Uterus (tissue), 4 donors: Measurements from ENCODE around the gene MORN3. TPM values are rescaled to one million over a fixed set of nuclear protein-coding genes. Genes with fewer than 3 reads are reported as not detected.

Source experiments
- DNase-seq, 2 donors: peaks; one replicate each; pipeline ENCODE4 v3.0.0-alpha.2; 2019 to 2020
- H3K27ac ChIP-seq, 2 donors: fragments of 200-600 bp; sonication (generic); 1 replicate in 1 of 2; 2 replicates in 1 of 2; pipeline ENCODE4 v1.5.1; 2016 to 2018
- H3K27me3 ChIP-seq, 2 donors: fragments of 200-600 bp; sonication (generic); one replicate each; pipeline ENCODE4 v1.5.1; 2018 to 2019; ENCODE audit warnings: control low read depth in 1 of 2
- H3K36me3 ChIP-seq, 2 donors: fragments of 200-600 bp; sonication (generic); one replicate each; pipeline ENCODE4 v1.5.1; 2019; ENCODE audit warnings: control low read depth in 1 of 2
- H3K4me1 ChIP-seq, 2 donors: fragments of 200-600 bp; sonication (generic); one replicate each; pipeline ENCODE4 v1.5.1; 2018 to 2019; ENCODE audit warnings: control low read depth in 1 of 2
- H3K4me3 ChIP-seq, 2 donors: fragments of 200-600 bp; sonication (generic); 1 replicate in 1 of 2; 2 replicates in 1 of 2; pipeline ENCODE4 v1.5.1; 2018 to 2019; ENCODE audit warnings: mild to moderate bottlenecking in 1 of 2
- H3K9me3 ChIP-seq, 2 donors: fragments of 200-600 bp; sonication (generic); one replicate each; pipeline ENCODE4 v1.5.1; 2019; ENCODE audit warnings: control low read depth in 1 of 2
- CTCF ChIP-seq, 4 experiments: fragments of 200-600 bp in 2 of 4; fragments of 450-650 bp in 2 of 4; sonication (generic) in 2 of 4; IDR thresholded peaks; one replicate each; pipeline ENCODE4 v1.5.1; 2016 to 2019; ENCODE audit warnings: antibody characterized with exemption in 4 of 4, mild to moderate bottlenecking in 2 of 4, moderate library complexity in 1 of 4
- POLR2A ChIP-seq, 2 donors: fragments of 450-650 bp; IDR thresholded peaks; one replicate each; pipeline ENCODE4 v1.6.1; 2016; ENCODE audit warnings: antibody characterized with exemption in 2 of 2, mild to moderate bottlenecking in 1 of 2, moderate library complexity in 1 of 2
- intact Hi-C: fragments of 100-400 bp; cut with DNase I; formaldehyde crosslinking; loops from one replicate; pipeline ENCODE4 v1.15.1; 2023; ENCODE audit warnings: low total_unique reads
- total RNA-seq, 4 donors: library from RNA; depleted of rRNA in 3 of 4; stranded (reverse); fragments of >200 nt in 3 of 4; gene quantifications; one replicate each; pipeline versions ENCODE4 v1.1.0 to v1.2.4, GENCODE V29; 2014 to 2023
- donor health status: DM: yes; HTN: yes; CAD: no.

The MORN3 gene
- total RNA-seq, 4 donors from 2014 or later: 0.27 to 1.9 TPM; not detected in 2

GRCh38 chr12:121628536-121628935 lies 40.9 kb downstream of the MORN3 start:
- H3K27ac ChIP-seq: no peak overlapping the region
- no peak overlapping the region for H3K4me3 ChIP-seq
- intact Hi-C loops: loop anchor here (10.0 kb wide), 1 partner anchor 74 kb away; no protein-coding TSS in a partner anchor
- H3K36me3 ChIP-seq: no peaks in the 10 kb centered on the region
- no peaks in the 10 kb centered on the region for H3K27me3 ChIP-seq
- DNase-seq: no peak
- no peaks in the 10 kb centered on the region for H3K9me3 ChIP-seq
- H3K4me1 ChIP-seq: no peaks in the 10 kb centered on the region
- TF ChIP-seq CTCF (IDR thresholded peaks at IDR 0.05) (no peak), POLR2A (IDR thresholded peaks at IDR 0.05) (no peak)

- no peak for DNase-seq
- no peak overlapping the region for H3K4me3 ChIP-seq
- no peaks in the 10 kb centered on the region for H3K27me3 ChIP-seq
- H3K4me1 ChIP-seq: no peaks in the 10 kb centered on the region
- no peaks in the 10 kb centered on the region for H3K9me3 ChIP-seq
- peak overlapping the region in 1 of 2 donors; percentile 91 for H3K27ac ChIP-seq
- intact Hi-C loops: loop anchor here (10.0 kb wide), 1 partner anchor 73 kb away; no protein-coding TSS in a partner anchor
- H3K36me3 ChIP-seq: no peaks in the 10 kb centered on the region
- no peak for TF ChIP-seq CTCF (IDR thresholded peaks at IDR 0.05)
- no peak for TF ChIP-seq POLR2A (IDR thresholded peaks at IDR 0.05)
Observed at GRCh38 chr12:121628037-121628436, 41.4 kb downstream of the MORN3 start.

- DNase-seq: peak; percentile 43 to 60
Observed at GRCh38 chr12:121626853-121627640, 42.4 kb downstream of the MORN3 start.

GRCh38 chr12:121626087-121626852 lies 43.2 kb downstream of the MORN3 start, which contains the start of gene ORAI1:
Gene ORAI1, plus strand, starts transcription at chr12:121626530.
- H3K4me1 ChIP-seq: no peaks in the 10 kb centered on the region
- H3K36me3 ChIP-seq: no peaks in the 10 kb centered on the region
- peak within 1 kb of the TSS; percentile 59 to 79 for H3K4me3 ChIP-seq
- no peaks in the 10 kb centered on the region for H3K9me3 ChIP-seq
- peak; percentile 96 for DNase-seq
- TF ChIP-seq CTCF (IDR thresholded peaks at IDR 0.05) (peak in 3 of 4 experiments; percentile 44 to 55 (median 51)), POLR2A (IDR thresholded peaks at IDR 0.05) (peak; percentile 89)
- peak within 1 kb of the TSS; percentile 91 for H3K27ac ChIP-seq
- intact Hi-C loops: loop anchor here (10.0 kb wide), 1 partner anchor 71 kb away; no protein-coding TSS in a partner anchor
- H3K27me3 ChIP-seq: no peaks in the 10 kb centered on the region

More at GRCh38 chr12:121626853-121627640, 42.4 kb downstream of the MORN3 start:
- intact Hi-C loops: loop anchor here (10.0 kb wide), 1 partner anchor 72 kb away; no protein-coding TSS in a partner anchor
- no peaks in the 10 kb centered on the region for H3K9me3 ChIP-seq
- peak overlapping the region; percentile 91 for H3K27ac ChIP-seq
- H3K36me3 ChIP-seq: no peaks in the 10 kb centered on the region
- H3K27me3 ChIP-seq: no peaks in the 10 kb centered on the region
- H3K4me1 ChIP-seq: no peaks in the 10 kb centered on the region
- TF ChIP-seq CTCF (IDR thresholded peaks at IDR 0.05): peak in 1 of 4 experiments; percentile 3
- no peak for TF ChIP-seq POLR2A (IDR thresholded peaks at IDR 0.05)
- peak overlapping the region; percentile 59 to 79 for H3K4me3 ChIP-seq
